PFSK-1 (cell line): Measurements from ENCODE around the gene ADAR.

Experiments used
- FOXP2 ChIP-seq: optimal IDR thresholded peaks from 2 replicates; pipeline ENCODE3; 2011; ENCODE audit warnings: borderline replicate concordance, control low read depth, inconsistent platforms; ENCODE audit not compliant: insufficient read depth; ENCODE audit errors: extremely low read length, extremely low read depth
- POLR2AphosphoS5 ChIP-seq: IDR thresholded peaks from 2 replicates; pipeline ENCODE4 v1.6.1; 2012; ENCODE audit warnings: low read depth, mild to moderate bottlenecking, control low read depth, low read length, moderate library complexity
- SIN3A ChIP-seq: IDR thresholded peaks from 2 replicates; pipeline ENCODE4 v1.6.1; 2012; ENCODE audit warnings: mild to moderate bottlenecking, low read length, moderate library complexity, borderline replicate concordance; ENCODE audit not compliant: insufficient read depth
- TAF1 ChIP-seq: IDR thresholded peaks from 2 replicates; pipeline ENCODE4 v1.6.1; 2012; ENCODE audit warnings: low read length, control low read depth, borderline replicate concordance; ENCODE audit not compliant: insufficient read depth
- TF ChIP-seq, protein P1 (sequence below), 2 experiments: IDR thresholded peaks; 2 replicates each; pipeline versions ENCODE4 v1.6.1 to v1.8.0; 2011 to 2012; ENCODE audit warnings: low read depth in 2 of 2, low read length in 2 of 2, control low read depth in 1 of 2, inconsistent platforms in 1 of 2, mild to moderate bottlenecking in 1 of 2, moderate library complexity in 1 of 2; ENCODE audit not compliant: insufficient read depth in 1 of 2

DNA sequence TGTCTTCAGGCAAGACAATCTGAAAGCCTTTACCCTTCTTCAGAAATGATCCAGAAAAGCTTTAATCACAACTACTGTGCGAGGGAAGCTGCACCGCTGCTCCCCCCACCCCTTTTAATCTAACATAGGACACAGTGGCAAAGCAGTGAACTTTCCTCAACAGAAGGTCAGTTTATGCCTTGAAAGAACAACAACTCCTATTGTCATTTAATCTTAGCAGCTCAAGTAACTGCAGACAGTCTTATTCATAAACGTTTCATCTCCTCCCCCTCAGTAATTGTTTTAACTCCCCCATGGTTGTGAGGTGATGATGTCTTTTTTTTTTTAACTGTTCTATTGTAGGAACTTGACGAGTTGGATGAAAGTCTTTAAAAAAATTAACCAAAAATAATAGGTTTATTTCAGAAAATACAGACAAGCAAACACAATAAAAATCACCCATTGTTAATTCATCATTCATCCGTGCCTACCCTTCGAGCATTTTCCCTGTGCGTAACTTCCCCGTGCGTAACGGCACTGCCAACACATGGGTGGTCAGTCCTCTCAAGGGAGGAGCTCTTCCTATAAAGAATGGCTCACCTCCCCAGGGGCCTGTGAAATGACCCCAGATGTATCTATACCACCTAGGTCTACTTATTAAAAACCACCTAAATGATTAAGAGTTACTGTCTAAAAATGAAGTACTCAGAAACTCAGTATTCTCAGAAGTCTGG is 3.3 kb upstream of the ADAR start:
- TF ChIP-seq TAF1 (no peak), POLR2AphosphoS5 (no peak), FOXP2 (no peak), SIN3A (no peak)
- TF ChIP-seq, protein P1, sequence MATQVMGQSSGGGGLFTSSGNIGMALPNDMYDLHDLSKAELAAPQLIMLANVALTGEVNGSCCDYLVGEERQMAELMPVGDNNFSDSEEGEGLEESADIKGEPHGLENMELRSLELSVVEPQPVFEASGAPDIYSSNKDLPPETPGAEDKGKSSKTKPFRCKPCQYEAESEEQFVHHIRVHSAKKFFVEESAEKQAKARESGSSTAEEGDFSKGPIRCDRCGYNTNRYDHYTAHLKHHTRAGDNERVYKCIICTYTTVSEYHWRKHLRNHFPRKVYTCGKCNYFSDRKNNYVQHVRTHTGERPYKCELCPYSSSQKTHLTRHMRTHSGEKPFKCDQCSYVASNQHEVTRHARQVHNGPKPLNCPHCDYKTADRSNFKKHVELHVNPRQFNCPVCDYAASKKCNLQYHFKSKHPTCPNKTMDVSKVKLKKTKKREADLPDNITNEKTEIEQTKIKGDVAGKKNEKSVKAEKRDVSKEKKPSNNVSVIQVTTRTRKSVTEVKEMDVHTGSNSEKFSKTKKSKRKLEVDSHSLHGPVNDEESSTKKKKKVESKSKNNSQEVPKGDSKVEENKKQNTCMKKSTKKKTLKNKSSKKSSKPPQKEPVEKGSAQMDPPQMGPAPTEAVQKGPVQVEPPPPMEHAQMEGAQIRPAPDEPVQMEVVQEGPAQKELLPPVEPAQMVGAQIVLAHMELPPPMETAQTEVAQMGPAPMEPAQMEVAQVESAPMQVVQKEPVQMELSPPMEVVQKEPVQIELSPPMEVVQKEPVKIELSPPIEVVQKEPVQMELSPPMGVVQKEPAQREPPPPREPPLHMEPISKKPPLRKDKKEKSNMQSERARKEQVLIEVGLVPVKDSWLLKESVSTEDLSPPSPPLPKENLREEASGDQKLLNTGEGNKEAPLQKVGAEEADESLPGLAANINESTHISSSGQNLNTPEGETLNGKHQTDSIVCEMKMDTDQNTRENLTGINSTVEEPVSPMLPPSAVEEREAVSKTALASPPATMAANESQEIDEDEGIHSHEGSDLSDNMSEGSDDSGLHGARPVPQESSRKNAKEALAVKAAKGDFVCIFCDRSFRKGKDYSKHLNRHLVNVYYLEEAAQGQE (IDR thresholded peaks at IDR 0.05; ENCODE audit: insufficient read depth in 1 of 2, low read depth in 2 of 2, low read length in 2 of 2): no peak
